Thoracic aorta (tissue), 2 donors: ENCODE results near the gene RAI1. TPM values are rescaled to one million over a fixed set of nuclear protein-coding genes. Genes with fewer than 3 reads are reported as not detected.

Experiments used
- ATAC-seq: fragments of 150-250 bp; one replicate; pipeline ENCODE4 v1.8.0; 2017; ENCODE audit warnings: low read depth; ENCODE audit not compliant: insufficient number of reproducible peaks, low FRiP score
- DNase-seq: peaks from one replicate; pipeline ENCODE4 v3.0.0-alpha.2; 2020; ENCODE audit warnings: low spot score
- H3K27ac ChIP-seq, 2 donors: fragments of 200-600 bp; sonication (generic); 1 replicate in 1 of 2; 2 replicates in 1 of 2; pipeline ENCODE4 v1.5.1; 2016; ENCODE audit warnings: mild to moderate bottlenecking in 2 of 2, moderate library complexity in 2 of 2
- H3K27me3 ChIP-seq: fragments of 200-600 bp; sonication (generic); replicated peaks from 2 replicates; pipeline ENCODE4 v1.6.0; 2016; ENCODE audit warnings: mild to moderate bottlenecking; ENCODE audit not compliant: insufficient read depth
- H3K36me3 ChIP-seq: fragments of 200-600 bp; sonication (generic); one replicate; pipeline ENCODE4 v1.5.1; 2016
- H3K4me1 ChIP-seq, 2 donors: fragments of 200-600 bp; sonication (generic); 1 replicate in 1 of 2; 2 replicates in 1 of 2; pipeline versions ENCODE4 v1.5.1 to v1.6.0; 2016; ENCODE audit warnings: low read depth in 2 of 2, mild to moderate bottlenecking in 1 of 2; ENCODE audit not compliant: control insufficient read depth in 1 of 2
- H3K4me3 ChIP-seq: fragments of 200-600 bp; sonication (generic); 2 replicates; pipeline ENCODE4 v1.5.1; 2016; ENCODE audit warnings: mild to moderate bottlenecking
- H3K9me3 ChIP-seq: fragments of 200-600 bp; sonication (generic); 2 replicates; pipeline ENCODE4 v1.5.1; 2016
- CTCF ChIP-seq: fragments of 200-600 bp; sonication (generic); IDR thresholded peaks from one replicate; pipeline ENCODE4 v1.5.1; 2019; ENCODE audit warnings: antibody characterized with exemption
- total RNA-seq, 2 donors: library from RNA; depleted of rRNA; stranded (reverse); fragments of >200 nt; gene quantifications; one replicate each; pipeline versions ENCODE4 v1.1.0 to v1.2.3, GENCODE V29; 2016

Gene RAI1
- total RNA-seq, 2 donors from 2014 or later, result 21.0 to 31.5 TPM

- DNase-seq, result no peak
- H3K27me3 ChIP-seq, result no peaks in the 10 kb centered on the region
- no peaks in the 10 kb centered on the region for H3K36me3 ChIP-seq
- ATAC-seq, result no peak
- no peak for TF ChIP-seq CTCF
- no peaks in the 10 kb centered on the region for H3K9me3 ChIP-seq
- H3K4me3 ChIP-seq, result peak overlapping the region; percentile 85
- peaks cover 13 to 42% of the 10 kb centered on the region in 2 donors for H3K4me1 ChIP-seq
- peak overlapping the region in 1 of 2 donors; percentile 12 for H3K27ac ChIP-seq
Measured at GRCh38 chr17:17783825-17784656, 102.8 kb downstream of the RAI1 start.

- DNase-seq (no peak), ATAC-seq (no peak)
- no peaks in the 10 kb centered on the region for H3K36me3 ChIP-seq
- H3K4me3 ChIP-seq, result no peak overlapping the region
- no peaks in the 10 kb centered on the region for H3K27me3 ChIP-seq
- H3K9me3 ChIP-seq, result no peaks in the 10 kb centered on the region
- peaks cover 13 to 42% of the 10 kb centered on the region in 2 donors for H3K4me1 ChIP-seq
- TF ChIP-seq CTCF, result no peak
- no peak overlapping the region for H3K27ac ChIP-seq
Measured at GRCh38 chr17:17784657-17785267, 103.5 kb downstream of the RAI1 start.

GRCh38 chr17:17785407-17785806 is 104.1 kb downstream of the RAI1 start:
- Histone ChIP-seq H3K4me3 (no peak overlapping the region), H3K4me1 (peaks cover 13 to 42% of the 10 kb centered on the region in 2 donors), H3K36me3 (no peaks in the 10 kb centered on the region), H3K27me3 (no peaks in the 10 kb centered on the region), H3K27ac (no peak overlapping the region), H3K9me3 (no peaks in the 10 kb centered on the region)
- no peak for DNase-seq
- TF ChIP-seq CTCF, result no peak
- ATAC-seq, result no peak

- ATAC-seq, result no peak
- no peak overlapping the region for H3K4me3 ChIP-seq
- no peaks in the 10 kb centered on the region for H3K9me3 ChIP-seq
- no peaks in the 10 kb centered on the region for H3K36me3 ChIP-seq
- H3K27me3 ChIP-seq, result no peaks in the 10 kb centered on the region
- no peak for DNase-seq
- no peak overlapping the region for H3K27ac ChIP-seq
- no peak for TF ChIP-seq CTCF
- peaks cover 9 to 27% of the 10 kb centered on the region in 2 donors for H3K4me1 ChIP-seq
Measured at GRCh38 chr17:17786998-17787397, 105.7 kb downstream of the RAI1 start.

GRCh38 chr17:17787568-17787967 is 106.3 kb downstream of the RAI1 start:
- H3K4me3 ChIP-seq, result no peak overlapping the region
- no peak for ATAC-seq
- TF ChIP-seq CTCF, result no peak
- no peak overlapping the region for H3K27ac ChIP-seq
- H3K27me3 ChIP-seq, result no peaks in the 10 kb centered on the region
- H3K36me3 ChIP-seq, result no peaks in the 10 kb centered on the region
- no peaks in the 10 kb centered on the region for H3K9me3 ChIP-seq
- no peak for DNase-seq
- peaks cover 9 to 27% of the 10 kb centered on the region in 2 donors for H3K4me1 ChIP-seq
